DOHH2 (cell line): Measurements from ENCODE around the gene MT1H.

Experiments used
- CTCF ChIP-seq: fragments of 200-600 bp; sonication (generic); IDR thresholded peaks from one replicate; pipeline ENCODE4 v1.5.1; 2014; ENCODE audit warnings: antibody characterized with exemption, mild to moderate bottlenecking, low read depth, low read length; ENCODE audit not compliant: poor library complexity, severe bottlenecking
- EZH2phosphoT487 ChIP-seq: fragments of 200-600 bp; sonication (generic); IDR thresholded peaks from 2 replicates; pipeline ENCODE4 v1.6.1; 2017; ENCODE audit warnings: borderline replicate concordance, mild to moderate bottlenecking, antibody characterized with exemption, low read length, moderate library complexity, mixed read lengths

GRCh38 chr16:56637814-56638750, 31.5 kb upstream of the MT1H start, which contains the start of gene MT1A:
- TF ChIP-seq CTCF (no peak), EZH2phosphoT487 (no peak)
